Testis (tissue), 3 donors: ENCODE results near the gene ABI3BP. TPM values are rescaled to one million over a fixed set of nuclear protein-coding genes. Genes with fewer than 3 reads are reported as not detected.
A peak's percentile ranks its signal among the peaks of the same experiment; 100 is the strongest.

Experiments
- DNase-seq: peaks from one replicate; pipeline ENCODE4 v3.0.0-alpha.2; 2019
- H3K27ac ChIP-seq, 2 donors: fragments of 200-600 bp; sonication (generic); one replicate each; pipeline ENCODE4 v1.5.1; 2019
- H3K27me3 ChIP-seq: fragments of 200-600 bp; sonication (generic); one replicate; pipeline ENCODE4 v1.5.1; 2019
- H3K36me3 ChIP-seq: fragments of 200-600 bp; sonication (generic); one replicate; pipeline ENCODE4 v1.5.1; 2017; ENCODE audit warnings: low read depth; ENCODE audit errors: missing control alignments
- H3K4me1 ChIP-seq: fragments of 200-600 bp; sonication (generic); one replicate; pipeline ENCODE4 v1.5.1; 2019
- H3K4me3 ChIP-seq, 2 donors: fragments of 200-600 bp; sonication (generic); one replicate each; pipeline ENCODE4 v1.5.1; 2017 to 2019
- H3K9me3 ChIP-seq: fragments of 200-600 bp; sonication (generic); one replicate; pipeline ENCODE4 v1.5.1; 2017
- POLR2A ChIP-seq: fragments of 450-650 bp; IDR thresholded peaks from one replicate; pipeline ENCODE4 v1.6.1; 2017; ENCODE audit warnings: antibody characterized with exemption, mild to moderate bottlenecking, moderate library complexity
- WGBS, 2 donors: methylation state at CpG; one replicate each; pipeline ENCODE4 v1.1.5; 2018; 5-methylcytosine and 5-hydroxymethylcytosine counted together
- intact Hi-C: fragments of 100-400 bp; cut with DNase I; formaldehyde crosslinking; loops from one replicate; pipeline ENCODE4 v1.15.1; 2023; ENCODE audit warnings: low total_unique reads
- polyA plus RNA-seq: library from polyadenylated mRNA; stranded (reverse); fragments of 350-450 nt; fragmentation: Illumina TruSeq; extraction: RNeasy Lipid Tissue Mini Kit (QIAGEN cat#74804); gene quantifications from one replicate; pipeline ENCODE4 v1.2.3, GENCODE V29; 2014; ENCODE audit warnings: low read depth, low replicate concordance; ENCODE audit not compliant: insufficient read depth
- total RNA-seq, 2 donors: library from RNA; depleted of rRNA; stranded (reverse); fragments of >200 nt; gene quantifications; one replicate each; pipeline ENCODE4 v1.2.3, GENCODE V29; 2016
- TF ChIP-seq, protein P1 (sequence below), 3 experiments: fragments of 450-650 bp in 2 of 3; fragments of 200-600 bp in 1 of 3; sonication (generic) in 1 of 3; IDR thresholded peaks; one replicate each; pipeline ENCODE4 v1.5.1; 2016 to 2019; ENCODE audit warnings: antibody characterized with exemption in 3 of 3, mild to moderate bottlenecking in 2 of 3, moderate library complexity in 1 of 3

Gene ABI3BP
- total and polyA plus RNA-seq, 3 donors from 2014 or later, result 8.7 to 58.2 (median 25.0) TPM

GRCh38 chr3:100715176-100715575, 278.0 kb downstream of the ABI3BP start:
- Histone ChIP-seq H3K9me3 (no peaks in the 10 kb centered on the region), H3K36me3 (no peaks in the 10 kb centered on the region), H3K4me3 (no peak overlapping the region), H3K4me1 (peaks cover 11% of the 10 kb centered on the region), H3K27me3 (no peaks in the 10 kb centered on the region), H3K27ac (no peak overlapping the region)
- intact Hi-C loops, result no loop called here
- no peak for DNase-seq
- no peak for TF ChIP-seq POLR2A
- TF ChIP-seq, protein P1, sequence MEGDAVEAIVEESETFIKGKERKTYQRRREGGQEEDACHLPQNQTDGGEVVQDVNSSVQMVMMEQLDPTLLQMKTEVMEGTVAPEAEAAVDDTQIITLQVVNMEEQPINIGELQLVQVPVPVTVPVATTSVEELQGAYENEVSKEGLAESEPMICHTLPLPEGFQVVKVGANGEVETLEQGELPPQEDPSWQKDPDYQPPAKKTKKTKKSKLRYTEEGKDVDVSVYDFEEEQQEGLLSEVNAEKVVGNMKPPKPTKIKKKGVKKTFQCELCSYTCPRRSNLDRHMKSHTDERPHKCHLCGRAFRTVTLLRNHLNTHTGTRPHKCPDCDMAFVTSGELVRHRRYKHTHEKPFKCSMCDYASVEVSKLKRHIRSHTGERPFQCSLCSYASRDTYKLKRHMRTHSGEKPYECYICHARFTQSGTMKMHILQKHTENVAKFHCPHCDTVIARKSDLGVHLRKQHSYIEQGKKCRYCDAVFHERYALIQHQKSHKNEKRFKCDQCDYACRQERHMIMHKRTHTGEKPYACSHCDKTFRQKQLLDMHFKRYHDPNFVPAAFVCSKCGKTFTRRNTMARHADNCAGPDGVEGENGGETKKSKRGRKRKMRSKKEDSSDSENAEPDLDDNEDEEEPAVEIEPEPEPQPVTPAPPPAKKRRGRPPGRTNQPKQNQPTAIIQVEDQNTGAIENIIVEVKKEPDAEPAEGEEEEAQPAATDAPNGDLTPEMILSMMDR (IDR thresholded peaks at IDR 0.05), result no peak

DNA sequence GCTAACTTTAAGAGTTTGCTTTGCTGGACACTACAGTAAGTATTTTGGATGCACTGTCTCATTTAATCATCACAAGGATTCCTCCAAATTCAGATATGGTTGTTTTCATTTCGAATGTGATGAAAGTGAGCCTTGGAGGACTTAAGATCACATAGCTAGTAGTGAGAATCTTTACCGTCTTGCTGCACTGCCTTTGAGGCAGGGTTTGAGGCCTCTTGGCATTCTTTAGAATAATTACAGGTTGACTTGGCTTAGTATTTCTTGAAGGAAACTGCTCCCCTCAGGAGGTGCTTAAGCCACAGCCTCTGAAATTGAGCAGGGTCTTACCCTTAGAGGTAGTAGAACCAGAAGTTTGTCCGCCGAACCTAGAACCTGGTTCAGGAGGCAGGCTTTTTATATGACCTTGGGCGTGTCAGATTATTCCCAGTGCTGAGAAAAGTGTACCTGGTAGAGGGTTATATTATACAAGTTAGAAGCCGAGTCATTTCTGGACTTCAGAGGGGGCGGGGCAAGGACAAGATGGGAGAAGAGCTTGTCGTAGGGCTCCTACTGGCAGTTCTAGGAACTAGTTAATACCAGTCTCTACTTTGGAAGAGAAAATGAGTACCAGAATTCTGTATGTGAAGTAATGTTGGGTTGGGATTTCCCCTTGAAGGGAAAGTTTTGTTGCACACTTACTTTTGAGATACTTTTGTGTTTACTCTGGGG, 282.8 kb downstream of the ABI3BP start:
- peak; percentile 65 for DNase-seq
- no peak for TF ChIP-seq POLR2A
- TF ChIP-seq, protein P1 (IDR thresholded peaks at IDR 0.05), result no peak
- Histone ChIP-seq H3K9me3 (no peaks in the 10 kb centered on the region), H3K4me1 (peaks cover 11% of the 10 kb centered on the region), H3K4me3 (peak overlapping the region; percentile 82 to 99), H3K27me3 (no peaks in the 10 kb centered on the region), H3K36me3 (no peaks in the 10 kb centered on the region), H3K27ac (peak overlapping the region; percentile 99)
- 13% methylated on average over 8 of the region's 8 CpGs for WGBS, 2 donors
- intact Hi-C loops, result no loop called here

- peaks cover 11% of the 10 kb centered on the region for H3K4me1 ChIP-seq
- WGBS, 2 donors, result 0 to 2% methylated on average over 16 to 22 of the region's 23 CpGs
- no peaks in the 10 kb centered on the region for H3K27me3 ChIP-seq
- H3K9me3 ChIP-seq, result no peaks in the 10 kb centered on the region
- peak overlapping the region; percentile 99 for H3K27ac ChIP-seq
- peak overlapping the region; percentile 82 to 99 for H3K4me3 ChIP-seq
- peak; percentile 54 for DNase-seq
- intact Hi-C loops, result no loop called here
- TF ChIP-seq, protein P1 (IDR thresholded peaks at IDR 0.05), result no peak
- TF ChIP-seq POLR2A, result no peak
- H3K36me3 ChIP-seq, result no peaks in the 10 kb centered on the region
Observed at GRCh38 chr3:100709842-100710260, 283.4 kb downstream of the ABI3BP start.

DNA sequence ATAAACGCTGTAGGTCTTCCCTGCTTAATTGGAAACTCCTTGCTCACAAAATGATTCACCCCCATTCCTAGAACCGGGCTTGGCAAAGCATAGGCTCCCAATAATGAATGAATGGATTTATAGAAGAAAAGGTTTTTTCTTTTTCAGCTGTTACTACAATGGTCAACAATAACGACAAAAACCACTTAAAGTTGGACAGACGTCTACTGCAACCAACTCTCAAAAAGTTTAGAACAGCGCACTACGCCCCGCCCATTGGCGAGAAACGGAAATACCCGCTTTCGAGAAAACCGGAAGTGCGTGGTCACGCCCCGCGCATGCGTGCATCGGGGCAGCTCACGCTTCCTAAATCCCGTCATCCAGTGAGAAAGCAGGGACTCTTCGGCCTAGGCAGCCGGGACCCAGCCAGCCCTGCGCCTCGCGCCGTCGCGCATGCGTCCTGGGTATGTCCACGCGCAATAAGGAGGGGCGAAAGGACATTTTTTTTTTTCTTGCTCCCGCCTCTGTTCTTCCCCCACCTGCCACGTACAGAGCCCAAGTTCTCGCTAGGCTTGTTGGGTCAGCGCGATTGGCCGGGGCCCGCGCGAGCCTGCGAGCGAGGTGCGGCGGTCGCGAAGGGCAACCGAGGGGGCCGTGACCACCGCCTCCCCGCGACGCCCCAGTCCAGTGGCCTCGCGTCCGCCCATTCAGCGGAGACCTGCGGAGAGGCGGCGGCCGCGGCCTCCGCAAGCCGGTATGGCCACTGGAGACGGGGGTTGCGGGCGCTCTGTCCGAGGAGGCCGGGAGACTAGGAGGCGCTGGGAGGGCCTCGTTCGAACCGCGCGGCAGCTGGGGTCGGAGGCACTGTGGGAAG, 284.0 kb downstream of the ABI3BP start, which contains the start of gene TFG:
TSS of gene TFG (plus strand) at position 506 of the 853 bp plus-strand sequence. CDS start 4,192 bp downstream, outside the sequence.
- Histone ChIP-seq H3K4me1 (peaks cover 11% of the 10 kb centered on the region), H3K9me3 (no peaks in the 10 kb centered on the region), H3K4me3 (peak within 1 kb of the TSS; percentile 82 to 99), H3K27ac (peak within 1 kb of the TSS; percentile 99), H3K36me3 (no peaks in the 10 kb centered on the region), H3K27me3 (no peaks in the 10 kb centered on the region)
- WGBS, 2 donors, result 0 to 1% methylated on average over 44 to 76 of the region's 76 CpGs
- TF ChIP-seq POLR2A, result no peak
- TF ChIP-seq, protein P1 (IDR thresholded peaks at IDR 0.05), result no peak
- DNase-seq, result peak; percentile 97
- intact Hi-C loops, result no loop called here
